HK-2 (cell line): ENCODE results near the gene CRTAC1.

ENCODE experiments used
- DNase-seq: peaks from one replicate; pipeline ENCODE4 v3.0.0-alpha.2; 2018; ENCODE audit not compliant: unreplicated experiment

Gene CRTAC1

DNA sequence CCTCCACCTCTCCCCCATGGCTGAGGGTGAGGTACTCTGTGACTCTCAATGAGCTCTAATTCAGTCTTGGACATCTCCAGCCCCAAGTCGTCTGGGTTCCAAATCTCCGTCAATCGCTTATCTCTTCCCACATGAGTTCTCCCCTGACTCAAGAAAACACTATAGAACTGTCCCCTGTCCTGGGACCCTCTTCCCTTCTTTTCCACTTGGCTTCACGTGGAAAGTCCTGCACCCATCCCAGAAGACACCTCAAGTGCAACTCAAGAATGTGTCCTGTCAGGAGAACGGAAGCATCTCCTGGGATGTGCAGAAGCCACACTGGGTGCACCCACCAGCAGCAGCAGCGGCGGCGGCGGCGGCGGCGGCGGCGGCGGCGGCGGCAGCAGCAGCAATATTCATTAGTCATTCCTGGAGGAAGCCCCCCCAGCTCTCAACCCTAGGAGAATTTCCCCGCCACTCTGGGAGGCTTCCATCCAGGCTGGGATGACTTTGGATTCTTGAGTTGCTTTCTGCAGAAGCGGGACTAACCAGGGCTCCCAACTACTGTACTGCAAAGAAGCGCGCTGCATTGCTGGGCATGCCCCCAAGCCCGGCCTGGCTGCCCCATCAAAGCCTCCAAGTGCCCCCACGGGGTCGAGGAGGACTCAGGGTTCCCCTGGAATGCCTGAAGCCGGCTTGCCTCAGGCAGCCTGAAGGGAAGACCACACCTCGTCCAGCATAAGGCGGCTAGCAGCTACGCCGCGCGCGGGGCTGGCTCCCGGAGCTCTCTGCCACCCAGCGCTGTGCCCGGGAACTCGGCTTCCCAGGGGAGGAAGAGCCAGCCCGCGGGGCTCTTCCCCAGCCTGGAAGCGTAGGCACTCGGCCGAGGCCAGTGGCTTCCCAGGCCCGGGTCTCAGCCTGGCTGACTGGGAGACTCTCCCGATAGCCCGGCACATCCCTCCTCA is 1.0 kb downstream of the CRTAC1 start:
- peak; percentile 46 for DNase-seq

DNA sequence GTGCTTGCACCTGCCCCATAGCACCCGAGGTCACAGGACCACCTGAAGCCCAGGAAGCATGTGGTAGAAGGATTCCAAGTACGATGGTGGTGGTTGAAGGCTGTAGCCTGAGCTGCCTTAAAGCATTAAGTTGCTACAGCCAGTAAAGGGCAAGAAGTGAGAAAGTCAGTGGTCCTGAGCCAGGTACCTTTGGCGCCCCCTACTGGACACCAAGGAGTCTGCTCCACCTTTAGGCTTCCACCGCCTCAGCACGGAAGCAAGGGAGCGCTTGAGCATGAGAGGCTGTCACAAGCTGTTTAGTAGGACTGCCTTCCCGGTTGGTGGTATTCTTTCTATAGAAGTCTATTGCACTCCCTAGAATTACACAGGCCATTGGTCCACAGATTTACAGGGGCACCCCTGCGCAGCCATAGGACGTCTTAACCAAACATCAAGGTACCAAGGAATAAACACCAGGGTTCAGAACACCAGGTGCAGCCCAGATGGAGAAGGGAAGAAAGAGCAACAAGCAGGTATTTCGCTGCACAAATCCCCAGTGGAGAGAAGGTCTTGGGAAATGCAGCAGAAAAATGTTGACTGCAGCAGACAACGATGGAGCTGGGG is 2.2 kb downstream of the CRTAC1 start:
- peak; percentile 75 for DNase-seq

DNA sequence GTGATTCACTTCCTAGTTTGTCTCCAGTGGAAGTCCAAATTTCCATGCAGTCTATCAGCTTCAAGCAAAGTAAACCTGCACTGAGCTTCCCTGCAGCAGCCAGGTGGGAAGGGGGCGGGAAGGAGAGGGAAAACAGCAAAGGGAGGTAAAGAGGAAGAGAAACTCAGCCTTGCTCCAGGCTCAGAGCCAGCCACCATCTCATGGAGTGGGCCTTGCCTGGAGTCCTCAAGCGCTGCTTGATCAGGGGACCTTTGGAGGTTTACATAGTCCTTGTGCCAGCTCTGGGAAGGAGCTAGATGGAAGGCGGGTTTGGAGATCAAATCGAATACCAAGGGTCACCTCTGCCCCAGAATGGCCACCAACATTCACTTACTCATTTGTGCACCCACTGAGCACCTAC is 7.4 kb downstream of the CRTAC1 start:
- no peak for DNase-seq

DNA sequence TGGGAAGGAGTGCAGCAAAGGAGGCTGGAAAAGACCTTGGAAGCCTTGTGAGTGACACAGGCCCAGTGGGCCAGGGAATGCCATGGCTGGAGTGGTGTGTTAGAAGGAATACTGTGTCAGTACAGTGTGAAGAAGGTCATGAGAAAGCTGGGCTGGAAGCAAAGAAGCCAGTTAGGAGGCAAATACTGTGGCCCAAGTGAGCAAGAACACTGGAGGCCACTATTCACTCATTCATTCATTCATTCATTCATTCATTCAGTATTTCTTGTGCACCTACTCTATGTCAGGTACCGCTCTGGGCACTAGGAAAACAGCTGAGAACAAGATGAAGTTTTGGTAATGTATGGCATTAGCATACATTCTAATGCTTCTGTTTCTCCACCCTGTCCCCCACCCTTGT is 9.6 kb downstream of the CRTAC1 start:
- no peak for DNase-seq

DNA sequence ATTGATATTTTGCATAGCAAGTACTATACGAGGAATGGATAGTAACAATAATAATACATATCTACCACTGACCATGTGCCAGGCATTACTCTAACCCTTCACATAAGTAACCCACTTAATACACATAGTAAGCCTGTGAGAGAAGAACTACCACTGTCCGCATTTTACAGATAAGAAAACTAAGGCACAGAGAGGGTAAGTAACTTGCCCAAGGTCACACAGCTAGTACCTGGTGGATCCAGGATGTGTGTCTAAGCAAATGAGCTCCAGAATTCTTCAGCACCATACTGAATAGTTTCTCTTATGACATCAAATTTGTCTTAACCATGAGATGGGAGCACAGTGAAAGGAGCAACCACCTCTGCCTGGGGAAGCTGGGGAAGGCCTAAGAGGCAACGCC is 10.2 kb downstream of the CRTAC1 start:
- no peak for DNase-seq

DNA sequence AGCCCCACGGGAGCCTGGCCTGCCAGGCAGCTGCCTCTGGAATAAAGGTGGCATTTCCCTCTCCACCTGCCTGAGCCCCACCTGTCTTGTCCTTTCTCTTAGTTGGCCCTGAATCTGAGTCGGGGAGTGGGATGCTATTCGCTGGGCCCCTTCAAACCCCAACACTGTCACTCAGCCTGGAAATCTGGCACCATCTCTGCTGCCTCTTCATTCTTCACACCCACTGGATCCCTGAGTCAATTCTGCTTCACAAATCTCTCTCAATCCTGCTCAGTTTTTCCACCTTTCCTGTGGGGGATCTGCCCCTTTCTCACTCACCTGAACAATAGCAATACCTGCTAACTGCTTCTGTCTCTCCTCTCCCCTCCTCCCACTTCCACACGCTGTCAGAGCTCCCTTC is 10.6 kb downstream of the CRTAC1 start:
- DNase-seq = no peak

DNA sequence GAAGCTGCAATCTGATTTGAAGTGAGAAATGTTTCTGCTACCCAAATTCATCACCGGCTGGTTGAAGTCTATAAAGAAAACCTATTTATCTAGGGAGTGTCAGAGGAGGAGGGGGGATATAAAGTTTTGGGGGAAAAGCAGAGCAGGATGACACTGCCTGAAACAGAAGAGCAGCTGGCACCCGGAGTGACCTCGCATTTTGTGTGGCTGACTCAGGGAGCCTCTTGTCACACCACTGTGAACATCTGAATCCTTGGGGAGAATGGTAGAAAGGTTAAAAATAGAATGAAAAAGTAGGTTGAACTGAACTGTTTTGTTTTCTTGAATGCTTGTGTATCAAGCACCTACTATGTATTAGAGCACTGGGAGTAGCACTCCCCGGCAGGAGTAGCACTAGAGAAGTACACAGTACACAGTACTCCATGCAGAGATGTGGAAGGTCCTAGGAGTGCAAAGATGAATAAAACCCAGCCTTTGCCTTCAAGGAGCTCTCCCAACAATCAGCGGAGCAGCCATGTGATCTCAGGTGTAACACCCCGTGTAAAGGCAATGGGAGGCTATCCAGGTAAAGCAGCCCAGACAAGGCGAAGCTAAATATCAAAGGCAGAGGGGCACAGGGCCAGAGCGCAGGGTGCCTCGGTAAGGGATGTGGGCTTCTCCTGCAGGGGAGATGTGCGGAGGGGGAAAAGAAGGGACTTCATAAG is 13.5 kb downstream of the CRTAC1 start:
- DNase-seq = no peak

DNA sequence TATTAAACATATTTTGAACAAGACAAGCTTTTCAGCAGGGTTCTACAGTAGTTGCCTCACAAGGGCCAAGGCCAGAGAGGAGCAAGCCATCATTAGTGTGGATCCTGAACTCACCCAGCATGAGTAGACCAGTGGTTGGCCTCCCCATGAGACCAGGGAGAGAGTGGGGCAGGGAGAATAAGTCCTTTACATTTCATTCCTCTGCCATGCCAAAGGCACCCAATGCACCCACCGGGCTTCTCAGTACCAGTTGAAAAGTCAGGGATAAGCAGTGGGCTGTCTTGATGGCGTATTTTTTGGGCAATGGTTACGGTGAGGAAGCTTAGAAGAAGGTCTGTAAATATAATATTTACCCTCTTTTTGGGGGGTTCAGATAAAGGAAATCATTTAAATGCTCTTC is 16.6 kb downstream of the CRTAC1 start:
- no peak for DNase-seq

DNA sequence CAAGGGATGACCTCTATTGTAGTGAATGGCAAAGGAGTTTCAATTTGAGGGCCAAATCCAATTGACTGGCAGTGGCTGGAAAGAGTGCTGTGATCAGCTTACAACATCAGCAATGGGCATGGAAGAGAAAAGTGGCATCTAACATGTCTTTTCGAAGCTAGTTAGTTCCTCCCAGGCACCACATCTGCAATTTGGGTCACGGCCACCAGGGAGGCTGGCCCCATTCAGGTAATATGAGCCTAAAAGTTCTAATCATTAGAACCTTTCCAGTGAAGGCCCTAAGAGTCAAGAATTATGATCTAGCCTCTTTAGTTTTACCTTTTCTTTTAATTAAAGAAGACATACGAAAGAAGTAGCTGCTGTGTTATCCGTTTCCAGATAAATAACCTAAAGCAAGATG is 17.3 kb downstream of the CRTAC1 start:
- no peak for DNase-seq

DNA sequence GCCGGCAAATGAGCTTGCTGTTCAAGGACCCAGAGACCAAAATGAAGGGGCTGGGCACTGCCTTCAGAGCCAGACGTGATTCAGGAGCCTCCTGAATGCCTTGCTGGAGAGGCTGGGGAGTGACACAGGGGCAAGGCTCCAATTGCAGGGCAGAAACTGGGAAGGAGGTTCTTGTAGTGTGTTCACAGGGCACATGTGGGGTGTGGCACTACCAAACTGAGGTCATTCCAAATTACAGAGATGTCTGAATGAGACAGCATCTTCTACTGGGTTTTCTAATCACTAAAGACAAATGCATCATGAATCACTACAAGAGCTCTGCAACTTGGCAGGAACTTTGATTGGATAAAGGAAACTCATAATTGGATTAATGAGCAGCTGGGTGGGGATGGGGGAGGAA is 17.8 kb downstream of the CRTAC1 start:
- DNase-seq = no peak

DNA sequence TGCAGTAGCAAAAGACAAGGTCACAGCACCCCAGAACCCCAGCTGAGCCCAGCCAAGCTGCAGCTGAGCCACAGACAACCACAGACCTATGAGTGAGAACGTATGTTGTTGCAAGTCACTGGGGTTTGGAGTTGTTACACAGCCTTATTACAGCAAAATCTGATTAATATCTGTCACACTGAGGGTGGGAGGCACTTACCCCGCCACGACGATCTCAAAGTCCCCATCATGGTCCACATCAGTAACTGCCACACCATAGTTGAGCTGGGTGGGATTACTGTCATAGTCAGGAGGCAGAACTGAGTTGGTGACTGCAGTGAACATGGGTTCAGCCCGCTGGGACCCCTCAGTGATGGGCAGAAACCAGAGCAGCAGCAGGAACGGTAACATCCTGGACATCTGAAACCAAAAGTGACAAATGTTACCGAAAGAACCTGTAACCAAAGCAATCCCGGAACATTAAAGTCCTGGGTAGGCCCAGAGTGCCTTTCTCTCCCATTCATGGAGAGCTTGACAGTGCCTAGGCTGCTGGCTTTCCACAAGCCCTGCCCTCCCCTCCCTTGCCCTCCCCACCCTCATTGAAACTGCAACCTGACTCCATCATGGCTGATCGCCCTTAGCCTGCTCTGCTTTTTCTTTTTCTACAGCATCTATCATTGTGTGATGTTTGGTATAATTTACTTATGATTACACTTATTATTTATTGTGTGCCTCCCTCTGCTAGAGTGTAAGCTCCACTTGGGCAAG is 19.3 kb downstream of the CRTAC1 start:
- no peak for DNase-seq

DNA sequence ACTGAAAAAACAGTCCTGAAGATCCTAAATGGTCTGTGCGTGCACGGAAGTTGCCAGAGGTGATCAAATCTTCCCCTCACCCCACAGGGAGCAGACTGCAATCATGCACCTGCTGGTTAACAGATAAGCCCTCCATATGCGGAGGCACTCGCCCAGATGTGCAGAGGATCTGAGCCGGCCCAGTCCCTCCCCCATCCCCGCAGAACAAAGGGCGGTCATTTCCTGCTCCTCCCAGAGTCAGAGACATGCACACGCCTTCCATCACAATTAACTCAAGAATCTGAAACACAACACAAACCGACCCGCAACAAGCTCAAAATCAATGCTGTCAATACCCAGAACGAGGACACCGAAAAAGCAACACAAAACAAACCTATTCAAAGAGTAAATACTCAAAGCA is 24.2 kb downstream of the CRTAC1 start:
- DNase-seq = no peak

DNA sequence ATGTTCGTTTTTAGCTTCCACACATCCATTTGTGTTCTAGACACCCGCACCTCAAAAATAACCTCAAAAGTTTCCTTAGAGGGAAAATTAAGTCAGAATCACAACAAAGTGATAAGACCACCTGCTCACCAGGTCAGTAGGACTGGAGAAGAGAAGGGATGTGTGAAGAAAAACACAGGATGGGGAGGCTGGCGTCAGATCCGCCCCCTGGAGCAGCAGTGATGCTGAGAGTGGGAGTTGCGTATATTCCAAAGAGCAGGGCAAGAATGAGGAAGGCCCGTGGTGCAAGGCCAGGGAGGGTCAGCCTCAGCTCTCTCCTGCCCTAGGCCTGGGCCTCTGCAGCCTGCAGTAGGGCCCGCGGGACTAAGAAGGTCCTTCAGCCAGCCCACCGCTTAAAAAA is 28.7 kb downstream of the CRTAC1 start:
- no peak for DNase-seq

DNA sequence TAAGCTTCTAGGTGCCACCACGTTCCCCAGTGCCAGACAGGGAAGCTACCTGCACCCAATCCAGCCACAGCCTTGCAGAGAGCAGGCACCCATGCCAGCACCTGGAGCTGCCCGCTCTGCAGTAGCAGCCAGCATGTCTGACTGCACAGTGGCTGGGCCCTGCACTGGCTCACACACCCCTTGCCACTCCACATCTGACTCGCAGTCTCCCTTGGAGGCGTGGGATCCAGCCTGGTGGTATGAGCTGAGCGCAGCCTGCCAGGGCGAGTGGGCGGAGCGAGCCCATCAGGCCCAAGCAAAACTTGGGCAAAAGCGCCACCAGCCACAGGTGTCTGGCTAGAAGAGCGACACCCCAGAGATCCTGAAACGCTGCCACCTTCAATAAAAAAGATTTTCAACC is 30.1 kb downstream of the CRTAC1 start:
- no peak for DNase-seq

DNA sequence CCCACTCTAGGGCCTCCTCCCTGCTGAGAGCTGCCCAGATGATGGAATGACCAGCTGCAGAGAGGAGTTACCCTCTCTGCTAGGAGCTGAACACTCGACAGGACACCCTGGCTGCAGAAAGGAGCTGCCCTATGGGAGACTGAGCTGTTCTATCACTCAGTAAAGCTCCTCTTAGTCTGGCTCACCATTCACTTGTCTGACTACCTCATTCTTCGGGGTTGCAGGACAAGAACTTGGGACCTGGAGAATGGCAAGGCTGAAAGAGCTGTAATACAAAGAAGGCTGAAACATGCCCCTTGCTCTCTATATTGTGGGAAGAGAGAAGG is 30.5 kb downstream of the CRTAC1 start:
- no peak for DNase-seq

DNA sequence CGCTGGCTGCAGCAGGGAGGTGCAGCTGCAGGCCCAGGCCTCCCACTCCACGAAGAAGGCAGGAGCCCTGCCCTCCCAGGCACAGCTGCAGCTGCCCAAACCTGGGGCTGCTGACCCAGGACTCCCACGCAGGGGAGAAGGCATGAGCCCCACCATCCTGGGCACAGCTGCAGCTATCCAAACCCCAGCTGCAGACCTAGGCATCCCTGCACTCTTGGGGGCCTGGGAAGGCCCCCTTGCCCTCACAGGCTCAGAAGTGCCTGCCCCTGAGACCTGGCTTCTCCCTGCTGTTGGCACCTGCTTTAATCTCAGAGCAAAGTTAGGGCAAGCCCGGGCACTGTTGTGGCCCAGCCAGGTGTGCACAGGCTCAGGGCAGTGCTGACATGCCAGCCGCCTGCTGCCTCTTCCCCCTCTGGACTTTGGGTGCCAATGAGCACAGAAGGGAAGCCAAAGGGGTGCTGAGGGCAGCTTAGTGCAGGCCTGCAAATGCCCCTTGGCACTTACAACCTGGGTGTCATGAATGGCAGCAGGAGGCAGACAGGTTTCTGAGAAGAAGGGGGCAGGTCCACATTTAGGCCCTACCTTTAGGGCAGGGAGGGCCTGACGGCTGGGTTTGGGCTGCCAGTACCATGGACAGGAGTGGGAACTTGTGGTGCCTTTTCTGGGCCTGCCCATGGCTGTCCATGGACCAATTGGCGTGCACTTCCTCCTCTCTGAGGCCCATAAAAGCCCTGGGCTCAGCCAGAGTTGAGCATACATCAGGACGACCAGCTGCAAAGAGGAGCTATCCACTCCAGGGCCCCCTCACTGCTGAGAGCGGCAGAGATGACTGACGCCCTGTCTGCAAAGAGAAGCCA is 31.1 kb downstream of the CRTAC1 start:
- DNase-seq = no peak

DNA sequence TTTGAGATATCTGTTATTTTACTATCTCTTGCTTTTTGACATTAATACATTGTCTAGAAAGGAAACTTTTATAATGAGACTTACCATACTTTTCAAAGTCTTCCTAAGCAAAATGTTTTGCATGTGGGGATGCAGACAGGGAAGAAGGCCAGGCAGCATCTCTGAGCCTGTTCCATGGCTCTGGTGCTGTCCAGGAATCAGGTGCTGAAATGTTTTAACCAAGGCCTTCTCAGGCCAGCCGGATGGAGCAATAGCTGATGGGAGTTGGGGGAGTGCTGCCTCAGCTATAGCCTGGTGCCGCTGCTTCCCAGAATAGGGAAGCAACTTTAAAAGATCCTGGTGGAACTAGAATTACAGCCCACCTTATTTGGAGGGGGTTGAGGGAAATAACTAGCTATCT is 38.5 kb downstream of the CRTAC1 start:
- peak; percentile 23 for DNase-seq

DNA sequence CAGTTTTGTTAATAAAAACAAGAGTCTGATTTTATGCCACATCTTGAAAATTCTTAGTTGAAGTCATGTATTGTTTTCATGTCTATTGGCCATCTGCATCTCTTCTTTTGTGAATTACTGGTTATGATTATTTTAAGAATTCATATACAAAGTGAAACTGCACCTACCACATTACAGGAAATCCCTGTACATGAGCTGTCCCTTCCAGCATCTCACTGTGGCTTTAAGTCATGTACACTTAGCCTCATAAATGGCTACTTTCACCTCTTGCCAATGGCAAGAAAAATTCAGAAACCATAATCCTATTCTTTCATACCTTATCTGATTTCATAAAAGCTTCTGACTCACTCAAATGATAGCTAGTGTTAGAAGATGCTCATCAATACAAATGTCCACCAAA is 48.6 kb downstream of the CRTAC1 start:
- DNase-seq = no peak

DNA sequence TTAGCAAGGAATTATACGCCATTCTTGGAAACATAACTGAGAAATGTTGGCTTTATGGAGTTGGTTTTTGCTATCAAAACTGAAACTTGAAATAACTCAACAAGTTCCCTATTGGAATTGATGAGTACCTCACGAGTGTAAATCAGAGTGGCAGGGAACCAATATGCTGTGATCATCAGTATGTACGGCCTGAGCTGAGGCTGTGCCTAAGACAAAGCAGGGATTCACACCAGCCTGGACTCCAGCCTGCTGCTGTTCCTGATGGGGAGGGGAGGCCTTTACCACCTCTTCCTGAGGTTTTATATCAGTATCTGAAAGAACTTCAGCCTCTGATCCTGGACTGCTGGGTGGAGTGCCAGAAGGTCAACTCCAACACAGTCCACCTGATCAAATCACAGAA is 52.7 kb downstream of the CRTAC1 start:
- no peak for DNase-seq

DNA sequence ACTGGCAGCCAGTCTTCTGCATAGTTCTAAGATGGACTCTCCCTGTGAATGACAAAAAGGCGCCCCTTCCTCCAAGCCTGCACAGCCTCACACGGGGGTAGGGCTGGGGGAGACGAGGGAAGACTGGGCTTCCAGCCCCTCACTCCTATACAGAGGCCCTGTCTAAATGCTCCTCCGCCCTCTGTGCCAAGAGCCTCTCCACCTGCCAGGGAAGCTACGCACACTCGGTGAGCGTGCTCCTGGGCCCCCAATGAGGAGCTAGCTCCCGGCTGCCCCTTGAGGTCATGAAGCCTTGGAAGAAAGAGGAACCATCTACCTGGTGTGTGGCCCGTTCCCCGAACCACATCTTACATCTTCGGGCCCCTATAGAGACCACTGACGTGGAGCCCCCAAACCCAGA is 54.8 kb downstream of the CRTAC1 start:
- no peak for DNase-seq
